Aorta (tissue), 5 donors: ENCODE measurements around the gene TIAM1. TPM values are rescaled to one million over a fixed set of nuclear protein-coding genes. Genes with fewer than 3 reads are reported as not detected.
A peak's percentile ranks its signal among the peaks of the same experiment; 100 is the strongest.

ENCODE experiments used
- ATAC-seq: fragments of 200-7000 bp; cut with Tn5 transposase; one replicate; pipeline ENCODE4 v1.9.1; 2022; ENCODE audit warnings: moderate library complexity; ENCODE audit not compliant: low FRiP score
- DNase-seq, 2 donors: peaks; one replicate each; pipeline ENCODE4 v3.0.0-alpha.2; 2020
- H3K27ac ChIP-seq, 2 donors: one replicate each; pipeline ENCODE4 v1.5.1; 2013; ENCODE audit warnings: low read length in 2 of 2, mild to moderate bottlenecking in 2 of 2, moderate library complexity in 2 of 2, control low read depth in 1 of 2, inconsistent platforms in 1 of 2, low read depth in 1 of 2
- H3K27me3 ChIP-seq, 2 donors: one replicate each; pipeline ENCODE4 v1.6.1; 2013; ENCODE audit warnings: control low read depth in 1 of 2, low read length in 1 of 2, mild to moderate bottlenecking in 1 of 2, moderate library complexity in 1 of 2; ENCODE audit not compliant: insufficient read depth in 2 of 2, control insufficient read depth in 1 of 2
- H3K36me3 ChIP-seq, 2 donors: one replicate each; pipeline ENCODE4 v1.6.1; 2013; ENCODE audit warnings: control low read depth in 1 of 2, low read length in 1 of 2, mild to moderate bottlenecking in 1 of 2; ENCODE audit not compliant: insufficient read depth in 2 of 2, control insufficient read depth in 1 of 2
- H3K4me1 ChIP-seq, 2 donors: one replicate each; pipeline ENCODE4 v1.6.1; 2013; ENCODE audit warnings: low read length in 2 of 2, control low read depth in 1 of 2, mild to moderate bottlenecking in 1 of 2, moderate library complexity in 1 of 2; ENCODE audit not compliant: insufficient read depth in 2 of 2, control insufficient read depth in 1 of 2
- H3K4me3 ChIP-seq, 2 donors: one replicate each; pipeline ENCODE4 v1.5.1; 2013; ENCODE audit warnings: low read length in 2 of 2, control low read depth in 1 of 2, mild to moderate bottlenecking in 1 of 2
- H3K9me3 ChIP-seq: one replicate; pipeline ENCODE4 v1.6.1; 2013; ENCODE audit warnings: mild to moderate bottlenecking, low read length; ENCODE audit not compliant: control insufficient read depth
- WGBS, 2 donors: extraction: QIAGEN DNeasy Blood & Tissue Kit; methylation state at CpG; one replicate each; pipeline ENCODE4 v1.1.7; 2013; 5-methylcytosine and 5-hydroxymethylcytosine counted together
- intact Hi-C, 2 donors: fragments of 100-400 bp; cut with DNase I; formaldehyde crosslinking; loops; one replicate each; pipeline versions ENCODE4 v1.14.2 to v1.15.0; 2022
- polyA plus RNA-seq, 2 donors: library from polyadenylated mRNA; stranded (reverse); fragments of 200-250 nt; gene quantifications; one replicate each; pipeline ENCODE4 v1.2.3, GENCODE V29; 2013
- total RNA-seq, 2 donors: library from RNA; stranded (reverse); fragmentation: NEBNext Ultra II Directional; extraction: Animal tissue kit (Norgen Biotek cat#: 25700); gene quantifications; one replicate each; pipeline ENCODE4 v1.2.1, GENCODE V29; 2021
- donor health status: healthy with polysubstance abuse.
- donor health status: Bipolar disorder and iron deficiency.
- donor health status: DM: no; HTN: no; CAD: no.
- donor health status: DM: no; HTN: no; CAD: no.
- donor health status: DM: yes; HTN: yes; CAD: no.

The TIAM1 gene
- total and polyA plus RNA-seq, 4 donors, result 0.50 to 15.8 (median 12.9) TPM; not detected in 1

GRCh38 chr21:31103163-31103562 is 240.9 kb downstream of the TIAM1 start:
- Histone ChIP-seq H3K36me3 (no peaks in the 10 kb centered on the region), H3K4me3 (no peak overlapping the region), H3K9me3 (peaks cover 1% of the 10 kb centered on the region), H3K27ac (no peak overlapping the region), H3K27me3 (no peaks in the 10 kb centered on the region), H3K4me1 (no peaks in the 10 kb centered on the region)
- no peak for ATAC-seq
- WGBS, 2 donors, result 53 to 55% methylated on average over 3 of the region's 3 CpGs
- no peak for DNase-seq
- intact Hi-C loops, result no loop called here

DNA sequence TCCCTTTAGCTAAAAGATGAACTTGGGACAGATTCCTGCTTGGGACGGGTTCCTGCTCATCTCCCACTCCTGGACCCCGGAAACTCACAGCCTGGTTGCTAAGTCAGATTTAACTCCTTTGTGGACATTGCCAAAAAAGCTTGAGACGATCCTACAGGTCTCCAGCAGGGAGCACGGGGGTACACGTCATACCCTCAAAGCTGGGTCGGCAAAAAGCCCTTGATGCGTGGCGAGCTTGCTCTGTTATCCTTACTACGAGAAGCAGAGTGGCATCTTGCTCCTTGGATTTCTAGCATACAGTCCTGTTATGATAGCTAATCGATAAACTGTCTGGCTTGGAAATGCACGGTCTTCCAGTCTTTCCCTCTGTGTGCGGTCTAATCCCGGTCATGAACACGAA is 244.9 kb downstream of the TIAM1 start:
- no peaks in the 10 kb centered on the region for H3K9me3 ChIP-seq
- no peak overlapping the region for H3K4me3 ChIP-seq
- DNase-seq (no peak), ATAC-seq (no peak)
- no peaks in the 10 kb centered on the region for H3K27me3 ChIP-seq
- H3K4me1 ChIP-seq, result no peaks in the 10 kb centered on the region
- no peak overlapping the region for H3K27ac ChIP-seq
- intact Hi-C loops, result loop anchor here in 1 of 2 donors (5.0 kb wide), 1 partner anchor 503 kb away; no protein-coding TSS in a partner anchor
- H3K36me3 ChIP-seq, result no peaks in the 10 kb centered on the region
- 81 to 84% methylated on average over 14 of the region's 14 CpGs for WGBS, 2 donors

GRCh38 chr21:31098576-31099005 is 245.5 kb downstream of the TIAM1 start:
- no peaks in the 10 kb centered on the region for H3K4me1 ChIP-seq
- WGBS, 2 donors, result 14 to 17% methylated on average over 23 of the region's 23 CpGs

DNA sequence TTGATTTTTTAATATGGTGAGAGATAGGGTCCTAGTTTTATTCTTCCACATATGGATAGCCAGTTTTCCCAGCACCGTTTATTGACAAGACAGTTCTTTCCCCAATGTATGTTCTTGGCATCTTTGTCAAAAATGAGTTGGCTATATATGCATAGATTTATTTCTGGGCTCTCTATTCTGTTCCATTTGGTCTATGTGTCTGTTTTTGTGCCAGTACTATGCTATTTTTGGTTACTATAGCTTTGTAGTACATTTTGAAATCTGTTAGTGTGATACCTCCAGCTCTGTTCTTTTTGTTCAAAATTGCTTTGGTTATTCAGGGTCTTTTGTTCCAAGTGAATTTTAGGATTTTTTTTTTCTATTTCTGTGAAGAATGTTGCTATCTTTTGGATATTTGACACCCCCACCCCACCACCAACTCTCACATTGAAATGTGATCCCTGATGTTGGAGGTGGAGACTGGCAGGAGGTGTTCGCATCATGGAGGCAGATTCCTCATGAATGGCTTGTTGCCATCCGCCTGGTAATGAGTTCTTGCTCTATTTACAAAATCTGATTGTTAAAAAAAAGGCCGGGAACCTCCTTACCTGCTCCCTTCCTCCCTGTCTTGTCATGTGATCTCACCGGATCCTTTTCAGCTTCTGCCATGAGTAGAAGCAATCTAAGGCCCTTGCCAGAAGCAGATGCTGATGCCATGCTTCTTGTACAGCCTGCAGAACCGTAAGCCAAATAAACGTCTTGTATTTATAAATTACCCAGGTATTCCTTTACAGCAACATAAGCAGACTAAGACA is 251.0 kb downstream of the TIAM1 start:
- WGBS, 2 donors, result 73 to 80% methylated on average over 7 of the region's 7 CpGs
- intact Hi-C loops, result no loop called here

More at GRCh38 chr21:31098576-31099005, 245.5 kb downstream of the TIAM1 start:
- Histone ChIP-seq H3K36me3 (no peaks in the 10 kb centered on the region), H3K27ac (no peak overlapping the region), H3K27me3 (no peaks in the 10 kb centered on the region), H3K4me3 (no peak overlapping the region), H3K9me3 (no peaks in the 10 kb centered on the region)
- ATAC-seq, result peak; percentile 77
- intact Hi-C loops, result loop anchor here in 1 of 2 donors (5.0 kb wide), 1 partner anchor 504 kb away; no protein-coding TSS in a partner anchor
- DNase-seq, result peak; percentile 73 to 88

GRCh38 chr21:31090376-31090775 is 253.7 kb downstream of the TIAM1 start:
- no peak for DNase-seq
- intact Hi-C loops, result no loop called here

More for the DNA sequence above, 251.0 kb downstream of the TIAM1 start:
- H3K4me3 ChIP-seq, result no peak overlapping the region
- no peaks in the 10 kb centered on the region for H3K36me3 ChIP-seq
- H3K27me3 ChIP-seq, result no peaks in the 10 kb centered on the region
- H3K9me3 ChIP-seq, result no peaks in the 10 kb centered on the region
- H3K4me1 ChIP-seq, result no peaks in the 10 kb centered on the region
- no peak for ATAC-seq
- no peak for DNase-seq
- H3K27ac ChIP-seq, result no peak overlapping the region

DNA sequence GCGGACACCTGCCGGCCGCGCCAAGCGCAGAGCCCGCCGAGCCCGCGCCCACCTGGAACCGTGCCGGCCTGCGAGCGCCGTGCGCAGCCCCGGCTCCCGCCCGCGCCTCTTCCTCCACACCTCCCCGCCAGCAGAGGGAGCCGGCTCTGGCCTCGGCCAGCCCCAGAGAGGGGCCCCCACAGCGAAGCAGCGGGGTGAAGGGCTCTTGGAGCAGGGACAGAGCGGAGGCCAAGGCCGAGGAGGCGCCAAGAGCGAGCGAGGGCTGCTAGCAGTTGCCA is 255.6 kb downstream of the TIAM1 start:
- Histone ChIP-seq H3K4me1 (no peaks in the 10 kb centered on the region), H3K27me3 (no peaks in the 10 kb centered on the region), H3K27ac (no peak overlapping the region), H3K9me3 (no peaks in the 10 kb centered on the region), H3K36me3 (no peaks in the 10 kb centered on the region), H3K4me3 (no peak overlapping the region)
- no peak for ATAC-seq
- DNase-seq, result no peak
- intact Hi-C loops, result loop anchor here in 1 of 2 donors (2.0 kb wide), 1 partner anchor 22 kb away; no protein-coding TSS in a partner anchor
- 83% methylated on average over 29 of the region's 29 CpGs for WGBS, 2 donors

More at GRCh38 chr21:31090376-31090775, 253.7 kb downstream of the TIAM1 start:
- no peaks in the 10 kb centered on the region for H3K4me1 ChIP-seq
- no peak overlapping the region for H3K4me3 ChIP-seq
- H3K9me3 ChIP-seq, result no peaks in the 10 kb centered on the region
- H3K27me3 ChIP-seq, result no peaks in the 10 kb centered on the region
- H3K27ac ChIP-seq, result no peak overlapping the region
- ATAC-seq, result no peak
- H3K36me3 ChIP-seq, result no peaks in the 10 kb centered on the region

DNA sequence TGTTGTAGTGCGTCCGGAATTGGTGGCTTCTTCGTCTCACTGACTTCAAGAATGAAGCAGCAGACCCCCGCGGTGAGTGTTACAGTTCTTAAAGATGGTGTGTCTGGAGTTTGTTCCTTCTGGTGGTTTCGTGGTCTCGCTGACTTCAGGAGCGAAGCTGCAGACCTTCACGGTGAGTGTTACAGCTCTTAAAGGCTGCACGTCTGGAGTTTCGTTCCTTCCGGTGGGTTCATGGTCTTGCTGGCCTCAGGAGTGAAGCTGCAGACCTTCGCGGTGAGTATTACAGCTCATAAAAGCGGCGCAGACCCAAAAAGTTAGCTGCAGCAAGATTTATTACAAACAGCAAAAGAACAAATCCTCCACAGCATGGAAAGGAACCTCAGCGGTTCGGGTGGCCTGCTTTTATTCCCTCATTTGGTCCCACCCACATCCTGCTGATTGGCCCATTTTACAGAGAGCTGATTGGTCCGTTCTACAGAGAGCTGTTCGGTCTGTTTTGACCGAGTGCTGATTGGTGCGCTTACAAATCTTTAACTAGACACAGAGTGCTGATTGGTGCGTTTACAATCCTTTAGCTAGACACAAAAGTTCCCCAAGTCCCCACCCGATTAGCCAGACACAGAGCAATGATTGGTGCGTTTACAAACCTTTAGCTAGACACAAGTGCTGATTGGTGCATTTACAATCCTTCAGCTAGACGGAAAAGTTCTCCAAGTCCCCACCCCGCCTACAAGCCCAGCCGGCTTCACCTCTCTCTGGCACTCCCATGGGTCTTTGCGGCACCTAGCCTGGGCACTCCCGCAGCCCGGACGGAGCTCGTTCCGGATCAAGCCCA is 256.2 kb downstream of the TIAM1 start:
- WGBS, 2 donors, result 81 to 84% methylated on average over 32 to 34 of the region's 34 CpGs
- no peaks in the 10 kb centered on the region for H3K4me1 ChIP-seq
- no peak overlapping the region for H3K4me3 ChIP-seq
- intact Hi-C loops, result loop anchor here in 1 of 2 donors (2.0 kb wide), 1 partner anchor 23 kb away; no protein-coding TSS in a partner anchor
- DNase-seq (no peak), ATAC-seq (no peak)
- H3K27me3 ChIP-seq, result no peaks in the 10 kb centered on the region
- no peaks in the 10 kb centered on the region for H3K36me3 ChIP-seq
- no peaks in the 10 kb centered on the region for H3K9me3 ChIP-seq
- no peak overlapping the region for H3K27ac ChIP-seq

DNA sequence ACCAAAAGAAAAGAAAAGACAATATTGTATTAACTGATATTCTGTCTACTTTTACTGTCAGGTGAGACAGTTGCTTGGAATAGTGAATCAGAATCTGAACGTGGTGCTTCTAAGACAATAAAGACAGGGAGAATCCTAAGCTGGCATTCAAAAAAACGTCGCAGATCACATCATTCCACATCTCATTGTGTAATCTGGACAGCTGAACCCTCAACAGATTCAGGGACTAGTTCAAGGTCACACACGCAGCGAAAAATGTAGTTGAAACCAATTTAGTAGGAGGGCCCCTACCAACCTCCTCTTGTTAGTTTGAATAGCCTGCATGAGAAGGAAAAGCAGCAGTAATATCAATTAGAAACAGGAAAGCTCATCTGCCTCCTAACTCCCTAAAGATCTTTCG is 259.4 kb downstream of the TIAM1 start:
- H3K9me3 ChIP-seq, result no peaks in the 10 kb centered on the region
- no peak for DNase-seq
- H3K27me3 ChIP-seq, result no peaks in the 10 kb centered on the region
- WGBS, 2 donors, result 81 to 87% methylated on average over 6 of the region's 6 CpGs
- H3K4me3 ChIP-seq, result no peak overlapping the region
- intact Hi-C loops, result no loop called here
- ATAC-seq, result no peak
- no peaks in the 10 kb centered on the region for H3K36me3 ChIP-seq
- H3K27ac ChIP-seq, result no peak overlapping the region
- H3K4me1 ChIP-seq, result no peaks in the 10 kb centered on the region
